HG02884 (cell line): ENCODE measurements around the gene SLC6A4.
"Not testable (repeated sequence)": the region's sequence is repeated elsewhere in the genome, so short reads cannot be mapped to it uniquely, and the experiment has no call there.

Experiments
- ATAC-seq: cut with Tn5 transposase; IDR thresholded peaks from one replicate; pipeline ENCODE4 v1.9.1; 2021; ENCODE audit warnings: mild to moderate bottlenecking, moderate library complexity; ENCODE audit not compliant: unreplicated experiment

The SLC6A4 gene

DNA sequence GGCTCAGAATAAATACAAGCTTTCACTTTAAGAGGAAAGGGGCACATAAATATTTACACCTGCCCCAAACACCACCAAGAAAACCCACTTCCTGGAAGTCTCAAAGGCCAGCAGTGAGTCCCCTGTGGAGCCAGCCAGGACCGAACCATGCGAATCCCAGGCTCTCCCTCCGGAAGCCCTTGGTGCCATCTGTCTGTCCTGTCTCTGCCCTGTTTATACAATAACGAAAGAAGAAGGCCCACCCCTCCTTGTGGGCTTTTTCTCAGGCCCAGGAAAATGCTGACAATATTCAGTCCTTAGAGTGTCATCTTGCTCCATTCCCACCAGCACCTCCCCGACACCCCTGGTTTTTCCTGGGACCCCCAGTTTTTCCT is 3.6 kb upstream of the SLC6A4 start:
- no peak for ATAC-seq

DNA sequence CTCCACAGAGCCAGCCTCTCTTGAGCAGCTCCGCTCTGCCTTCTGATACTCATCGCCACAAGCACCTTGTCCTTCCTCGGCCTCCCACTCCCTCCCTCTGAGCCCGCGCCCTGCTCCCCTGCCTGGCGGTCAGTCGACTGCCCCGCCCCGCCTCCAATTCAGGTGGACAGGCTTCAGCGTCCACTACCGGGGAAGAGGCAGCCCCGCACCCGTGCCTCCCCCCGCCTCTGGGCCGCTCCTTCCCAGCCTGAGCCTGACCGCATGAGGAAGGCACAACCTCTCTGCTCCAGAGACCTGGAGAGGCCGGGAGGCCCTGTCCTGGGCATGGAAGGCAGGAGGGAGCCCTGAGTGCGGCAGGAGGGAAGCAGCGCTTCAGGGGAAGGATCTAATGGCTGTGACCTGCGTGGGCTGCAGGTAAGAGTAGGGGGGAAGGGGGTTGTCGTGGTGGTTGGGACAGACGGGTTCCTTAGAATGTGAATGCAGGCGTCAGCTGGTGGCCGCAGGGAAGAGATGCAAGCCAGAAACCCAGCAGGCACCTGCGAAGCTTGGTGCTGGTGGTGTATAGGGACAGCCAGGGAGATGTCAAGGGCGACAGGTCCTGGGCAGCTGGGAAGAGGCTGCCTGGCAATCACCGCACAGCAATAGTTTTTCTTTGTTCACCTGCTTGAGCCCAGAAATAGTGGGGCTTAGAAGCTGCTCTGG is 3.0 kb upstream of the SLC6A4 start:
- ATAC-seq, result no peak

GRCh38 chr17:30238003-30238344 is 2.5 kb upstream of the SLC6A4 start:
- ATAC-seq, result no peak

GRCh38 chr17:30237296-30238002 is 2.0 kb upstream of the SLC6A4 start:
- ATAC-seq, result no peak

- no peak for ATAC-seq
These were observed 1.3 kb upstream of the SLC6A4 start for GRCh38 chr17:30236766-30237165.

GRCh38 chr17:30236297-30236624 is 764 bp upstream of the SLC6A4 start:
- no peak for ATAC-seq

DNA sequence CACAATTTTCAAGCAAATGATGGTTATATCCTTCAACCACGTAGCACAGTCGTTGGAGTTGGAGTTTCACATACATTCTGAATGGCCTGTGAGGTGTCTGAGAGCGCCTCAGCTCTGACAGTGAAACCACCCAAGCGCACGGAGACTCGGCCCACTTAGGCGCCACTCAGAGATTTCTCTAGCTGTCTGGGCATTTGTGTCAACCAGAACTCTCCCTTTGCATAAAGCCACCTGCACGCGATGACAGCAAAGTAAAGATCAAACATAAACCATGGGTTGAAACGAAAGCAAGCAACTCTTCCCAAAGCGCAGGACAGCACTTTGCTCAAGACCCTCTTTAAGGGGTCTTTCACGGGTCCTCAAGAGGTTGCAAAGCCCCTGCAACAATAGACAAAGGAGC is 533 bp downstream of the SLC6A4 start:
- no peak for ATAC-seq

- no peak for ATAC-seq
These were observed 1.2 kb downstream of the SLC6A4 start for GRCh38 chr17:30234296-30234695.

DNA sequence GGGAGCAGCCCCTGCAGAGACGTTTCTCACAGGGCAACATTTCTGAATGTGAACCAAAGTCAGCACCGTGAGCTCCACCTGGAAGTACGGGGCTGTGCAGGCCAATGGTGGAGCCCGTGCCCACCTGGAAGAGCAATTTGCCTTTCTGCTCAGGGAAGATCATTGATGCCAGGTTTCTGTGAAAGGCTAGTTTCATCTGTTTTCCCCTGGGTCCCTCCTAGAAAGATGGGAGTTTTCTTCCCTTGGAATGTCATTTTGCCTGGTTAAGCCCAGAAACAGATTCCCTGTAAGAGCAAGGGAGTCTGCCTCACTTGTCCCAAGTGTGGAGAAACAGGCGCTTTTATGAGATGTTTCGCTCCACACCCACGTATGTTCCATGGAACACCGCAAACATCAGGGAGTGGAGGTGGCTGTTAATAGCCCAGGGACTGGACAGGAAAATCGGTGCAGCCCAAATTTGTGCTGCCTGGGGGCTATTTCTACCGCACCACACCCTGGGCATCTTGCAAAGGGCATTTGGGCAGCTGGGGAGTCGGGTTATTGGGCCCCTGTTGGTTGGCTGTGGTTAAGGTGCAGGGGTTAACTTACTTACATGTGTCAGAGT is 2.6 kb downstream of the SLC6A4 start:
- ATAC-seq, result no peak

GRCh38 chr17:30232015-30232823 is 3.3 kb downstream of the SLC6A4 start:
- no peak for ATAC-seq

DNA sequence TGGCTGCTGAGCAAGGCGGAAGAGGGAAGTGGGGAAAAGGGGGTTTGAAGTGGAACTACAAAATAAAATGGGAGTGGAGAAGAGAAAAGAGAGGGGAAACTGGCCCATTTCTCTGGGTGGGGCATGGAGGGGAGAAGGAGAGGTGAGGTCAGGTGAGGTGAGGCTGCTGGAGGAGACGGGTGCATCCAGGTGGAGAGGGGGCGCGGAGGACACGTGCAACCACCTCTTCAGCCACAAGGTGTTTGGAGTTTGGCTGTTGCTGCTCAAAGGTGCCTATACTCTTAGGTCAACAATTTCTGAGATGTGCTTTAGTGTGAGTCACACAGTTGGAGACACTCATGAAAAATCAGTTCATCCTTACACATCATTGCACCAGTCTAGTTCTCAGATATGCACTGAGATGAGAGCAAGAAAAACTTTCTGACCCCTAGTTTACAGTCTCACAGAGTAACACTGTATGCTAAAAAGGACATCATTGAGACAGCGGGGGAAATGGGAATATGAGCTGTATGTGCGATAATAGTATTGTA is 4.8 kb downstream of the SLC6A4 start:
- ATAC-seq, result no peak

GRCh38 chr17:30230009-30230408 is 5.5 kb downstream of the SLC6A4 start:
- ATAC-seq, result not testable (repeated sequence)

DNA sequence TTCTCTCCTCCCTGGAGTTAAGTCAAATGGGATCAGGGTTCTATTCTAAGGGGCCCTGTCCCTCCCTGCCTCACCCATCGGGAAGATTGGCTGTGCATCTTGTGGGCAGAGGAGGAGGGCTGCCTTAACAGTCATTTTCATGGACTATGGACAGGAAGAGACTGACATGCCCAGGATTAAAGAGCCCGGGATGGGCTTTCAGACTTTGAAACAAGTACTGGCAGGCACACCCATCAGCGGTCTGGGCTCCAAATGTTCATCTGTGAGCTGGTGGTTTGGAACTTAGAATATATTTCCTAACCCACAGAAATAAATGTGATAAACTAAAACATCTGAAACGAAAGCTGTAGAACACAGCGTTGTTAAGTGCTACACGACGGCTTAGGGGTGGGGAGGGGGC is 6.5 kb downstream of the SLC6A4 start:
- ATAC-seq, result no peak

- ATAC-seq, result no peak
These were observed 7.5 kb downstream of the SLC6A4 start for GRCh38 chr17:30228011-30228410.

- ATAC-seq, result no peak
These were observed 8.6 kb downstream of the SLC6A4 start for GRCh38 chr17:30226878-30227277.

GRCh38 chr17:30225919-30226553 is 9.5 kb downstream of the SLC6A4 start:
- no peak for ATAC-seq

- no peak for ATAC-seq
These were observed 10.4 kb downstream of the SLC6A4 start for GRCh38 chr17:30225112-30225511.

GRCh38 chr17:30224419-30224960 is 11.0 kb downstream of the SLC6A4 start:
- no peak for ATAC-seq

GRCh38 chr17:30222721-30223175 is 12.7 kb downstream of the SLC6A4 start:
- no peak for ATAC-seq

DNA sequence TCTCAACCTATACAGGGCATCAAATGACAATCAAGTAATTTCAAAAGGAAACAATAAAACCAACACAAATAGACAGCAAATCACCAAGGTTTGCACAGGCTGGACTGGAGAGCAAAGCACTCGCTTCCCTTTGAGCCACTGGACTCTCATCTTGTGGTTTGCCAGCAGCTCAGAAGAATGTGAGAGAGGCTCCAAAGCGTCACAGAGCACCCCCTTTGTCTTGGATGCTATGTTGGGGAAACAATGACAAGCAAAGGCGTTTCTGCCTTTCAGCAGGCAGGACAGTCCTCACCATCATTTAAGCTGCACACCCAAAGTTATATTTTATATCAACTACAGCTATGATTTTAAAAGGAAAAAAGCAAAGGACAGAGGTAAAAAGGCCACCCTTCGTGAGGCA is 13.2 kb downstream of the SLC6A4 start:
- no peak for ATAC-seq

- ATAC-seq, result no peak
These were observed 14.2 kb downstream of the SLC6A4 start for GRCh38 chr17:30221346-30221745.
